GM12892 (cell line): ENCODE data around the gene TMED6.

ENCODE experiments used
- POLR2A ChIP-seq: IDR thresholded peaks from 2 replicates; pipeline ENCODE4 v1.6.1; 2011; ENCODE audit warnings: low read depth, low read length, control low read depth
- POLR2AphosphoS5 ChIP-seq: IDR thresholded peaks from 2 replicates; pipeline ENCODE4 v1.6.1; 2011; ENCODE audit warnings: low read depth, low read length, control low read depth
- TAF1 ChIP-seq: IDR thresholded peaks from 2 replicates; pipeline ENCODE4 v1.6.1; 2011; ENCODE audit warnings: low read depth, mild to moderate bottlenecking, control low read depth, low read length, borderline replicate concordance

- TF ChIP-seq POLR2A (no peak), POLR2AphosphoS5 (no peak), TAF1 (no peak)
Observed at GRCh38 chr16:69368866-69369265, 17.3 kb upstream of the TMED6 start.
